ENCODE results near the gene PODN. TPM values are rescaled to one million over a fixed set of nuclear protein-coding genes. Genes with fewer than 3 reads are reported as not detected.

PODN gene
- total RNA-seq, 1 experiment from 2014 or later: 0.23 TPM

- Histone ChIP-seq H3K4me3 (ENCODE audit: low read depth in 2 of 2, low read length in 2 of 2) (no peak overlapping the region), H3K27ac (ENCODE audit: low read length) (no peak overlapping the region), H3K9me3 (ENCODE audit: control insufficient read depth, insufficient read depth, low read depth, low read length) (no peaks in the 10 kb centered on the region), H3K27me3 (ENCODE audit: control insufficient read depth, insufficient read depth, low read length) (no peaks in the 10 kb centered on the region), H3K36me3 (ENCODE audit: control insufficient read depth, insufficient read depth, low read length) (no peaks in the 10 kb centered on the region), H3K4me1 (ENCODE audit: control insufficient read depth, insufficient read depth, low read length) (no peaks in the 10 kb centered on the region)
- in situ Hi-C loops (cut with HindIII; ENCODE audit: low pct_unique_long_range_greater_than_20kb, low sequenced_read_pairs) (no loop called here), intact Hi-C loops (cut with micrococcal nuclease; ENCODE audit: unreplicated experiment) (no loop called here)
- no peak for TF ChIP-seq POLR2AphosphoS5 (IDR thresholded peaks at IDR 0.05; ENCODE audit: low read depth, low read length)
- no peak for TF ChIP-seq TCF7L2 (IDR thresholded peaks at IDR 0.05; ENCODE audit: low read depth, low read length)
- TF ChIP-seq SIN3A (IDR thresholded peaks at IDR 0.05; ENCODE audit: borderline replicate concordance, insufficient read depth, low read depth, low read length): no peak
- no peak for TF ChIP-seq CTCF (IDR thresholded peaks at IDR 0.05)
- TF ChIP-seq REST (IDR thresholded peaks at IDR 0.05; ENCODE audit: insufficient read depth in 1 of 2, low read depth in 2 of 2, low read length in 1 of 2): no peak
- no peak for ATAC-seq
- no TSS peak for BruUV-seq (replicated peaks)
- DNase-seq (ENCODE audit: low read depth, low spot score): no peak
- CTCF ChIA-PET: no interaction called here
- POLR2A ChIA-PET: interaction anchor here (0.6 kb wide), 1 partner anchor 56 kb away, joined by 9 read pairs; no protein-coding TSS in a partner anchor
These were observed 18.0 kb downstream of the PODN start for GRCh38 chr1:53080041-53080440.

GRCh38 chr1:53080769-53081168 is 18.8 kb downstream of the PODN start:
- in situ Hi-C loops (cut with HindIII; ENCODE audit: low pct_unique_long_range_greater_than_20kb, low sequenced_read_pairs) (no loop called here), intact Hi-C loops (cut with micrococcal nuclease; ENCODE audit: unreplicated experiment) (no loop called here)
- DNase-seq (ENCODE audit: low read depth, low spot score) (no peak), ATAC-seq (no peak)
- Histone ChIP-seq H3K9me3 (ENCODE audit: control insufficient read depth, insufficient read depth, low read depth, low read length) (no peaks in the 10 kb centered on the region), H3K27ac (ENCODE audit: low read length) (no peak overlapping the region), H3K27me3 (ENCODE audit: control insufficient read depth, insufficient read depth, low read length) (no peaks in the 10 kb centered on the region), H3K4me1 (ENCODE audit: control insufficient read depth, insufficient read depth, low read length) (no peaks in the 10 kb centered on the region), H3K36me3 (ENCODE audit: control insufficient read depth, insufficient read depth, low read length) (no peaks in the 10 kb centered on the region), H3K4me3 (ENCODE audit: low read depth in 2 of 2, low read length in 2 of 2) (no peak overlapping the region)
- CTCF ChIA-PET: interaction anchor here (0.6 kb wide), 1 partner anchor 39 kb away, joined by 5 read pairs; no protein-coding TSS in a partner anchor
- BruUV-seq (replicated peaks): no TSS peak
- POLR2A ChIA-PET: no interaction called here
- TF ChIP-seq SIN3A (IDR thresholded peaks at IDR 0.05; ENCODE audit: borderline replicate concordance, insufficient read depth, low read depth, low read length) (no peak), TCF7L2 (IDR thresholded peaks at IDR 0.05; ENCODE audit: low read depth, low read length) (no peak), CTCF (IDR thresholded peaks at IDR 0.05) (no peak), POLR2AphosphoS5 (IDR thresholded peaks at IDR 0.05; ENCODE audit: low read depth, low read length) (no peak), REST (IDR thresholded peaks at IDR 0.05; ENCODE audit: insufficient read depth in 1 of 2, low read depth in 2 of 2, low read length in 1 of 2) (no peak)

All from Panc1 (cell line).